Suprapubic skin (tissue), 3 donors: ENCODE results near the gene SMAP2.

Experiments used
- POLR2AphosphoS5 ChIP-seq, 3 donors: sonication (generic); formaldehyde crosslinking; IDR thresholded peaks; one replicate each; pipeline ENCODE4 v1.6.1; 2017; ENCODE audit warnings: antibody characterized with exemption in 3 of 3
- TF ChIP-seq, protein P1 (sequence below), 2 donors: fragments of 200-600 bp in 1 of 2; fragments of 450-650 bp in 1 of 2; sonication (generic) in 1 of 2; IDR thresholded peaks; one replicate each; pipeline ENCODE4 v1.5.1; 2016 to 2019; ENCODE audit warnings: antibody characterized with exemption in 2 of 2, mild to moderate bottlenecking in 1 of 2, moderate library complexity in 1 of 2

DNA sequence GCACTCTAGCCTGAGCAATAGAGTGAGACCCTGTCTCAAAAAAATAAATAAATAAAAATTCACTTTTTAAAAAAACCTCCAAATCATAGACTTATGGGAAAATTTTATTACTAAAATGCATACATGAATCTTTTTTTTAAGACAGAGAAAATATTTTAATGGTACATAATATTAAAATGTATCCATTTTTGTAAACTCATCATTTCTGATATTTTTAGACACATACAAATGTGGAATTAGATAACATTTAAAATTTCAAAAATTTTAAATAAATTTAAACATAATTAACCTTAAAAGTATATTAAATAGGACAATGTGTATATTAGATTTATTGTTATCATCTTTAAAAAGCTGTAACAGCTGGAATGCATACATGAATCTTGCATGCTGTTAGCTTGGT, 33.9 kb downstream of the SMAP2 start:
- TF ChIP-seq POLR2AphosphoS5 (IDR thresholded peaks at IDR 0.05): no peak
- TF ChIP-seq, protein P1, sequence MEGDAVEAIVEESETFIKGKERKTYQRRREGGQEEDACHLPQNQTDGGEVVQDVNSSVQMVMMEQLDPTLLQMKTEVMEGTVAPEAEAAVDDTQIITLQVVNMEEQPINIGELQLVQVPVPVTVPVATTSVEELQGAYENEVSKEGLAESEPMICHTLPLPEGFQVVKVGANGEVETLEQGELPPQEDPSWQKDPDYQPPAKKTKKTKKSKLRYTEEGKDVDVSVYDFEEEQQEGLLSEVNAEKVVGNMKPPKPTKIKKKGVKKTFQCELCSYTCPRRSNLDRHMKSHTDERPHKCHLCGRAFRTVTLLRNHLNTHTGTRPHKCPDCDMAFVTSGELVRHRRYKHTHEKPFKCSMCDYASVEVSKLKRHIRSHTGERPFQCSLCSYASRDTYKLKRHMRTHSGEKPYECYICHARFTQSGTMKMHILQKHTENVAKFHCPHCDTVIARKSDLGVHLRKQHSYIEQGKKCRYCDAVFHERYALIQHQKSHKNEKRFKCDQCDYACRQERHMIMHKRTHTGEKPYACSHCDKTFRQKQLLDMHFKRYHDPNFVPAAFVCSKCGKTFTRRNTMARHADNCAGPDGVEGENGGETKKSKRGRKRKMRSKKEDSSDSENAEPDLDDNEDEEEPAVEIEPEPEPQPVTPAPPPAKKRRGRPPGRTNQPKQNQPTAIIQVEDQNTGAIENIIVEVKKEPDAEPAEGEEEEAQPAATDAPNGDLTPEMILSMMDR (IDR thresholded peaks at IDR 0.05): no peak
